ENCODE measurements around the gene ARHGEF25.
"Not testable (repeated sequence)": the region's sequence is repeated elsewhere in the genome, so short reads cannot be mapped to it uniquely, and the experiment has no call there.

ARHGEF25 gene

GRCh38 chr12:57585156-57585555 is 26.1 kb upstream of the ARHGEF25 start:
- no peak for DNase-seq (ENCODE audit: low read depth)

GRCh38 chr12:57586128-57586527 is 25.1 kb upstream of the ARHGEF25 start:
- DNase-seq (ENCODE audit: low read depth), result no peak

- DNase-seq (ENCODE audit: low read depth), result no peak
Measured at GRCh38 chr12:57586832-57587429, 24.3 kb upstream of the ARHGEF25 start.

GRCh38 chr12:57588951-57589610 is 22.2 kb upstream of the ARHGEF25 start:
- not testable (repeated sequence) for DNase-seq (ENCODE audit: low read depth)

GRCh38 chr12:57590479-57590863 is 20.8 kb upstream of the ARHGEF25 start:
- no peak for DNase-seq (ENCODE audit: low read depth)

- peak; percentile 67 for DNase-seq (ENCODE audit: low read depth)
Measured at GRCh38 chr12:57590864-57591781, 20.1 kb upstream of the ARHGEF25 start, which contains the start of gene PIP4K2C. TSS of gene PIP4K2C (plus strand) at chr12:57591192. CDS start at chr12:57591290, 98 bp downstream.

- no peak for DNase-seq (ENCODE audit: low read depth)
Measured at GRCh38 chr12:57591782-57592325, 19.4 kb upstream of the ARHGEF25 start.

GRCh38 chr12:57592551-57593165 is 18.6 kb upstream of the ARHGEF25 start:
- DNase-seq (ENCODE audit: low read depth), result no peak

GRCh38 chr12:57593187-57593586 is 18.0 kb upstream of the ARHGEF25 start:
- DNase-seq (ENCODE audit: low read depth), result no peak

GRCh38 chr12:57600395-57600794 is 10.8 kb upstream of the ARHGEF25 start:
- no peak for DNase-seq (ENCODE audit: low read depth)

- DNase-seq (ENCODE audit: low read depth), result no peak
Measured at GRCh38 chr12:57602544-57602943, 8.7 kb upstream of the ARHGEF25 start.

GRCh38 chr12:57603324-57603723 is 7.9 kb upstream of the ARHGEF25 start:
- no peak for DNase-seq (ENCODE audit: low read depth)

- DNase-seq (ENCODE audit: low read depth), result no peak
Measured at GRCh38 chr12:57603815-57604453, 7.3 kb upstream of the ARHGEF25 start.

- no peak for DNase-seq (ENCODE audit: low read depth)
Measured at GRCh38 chr12:57604454-57604991, 6.7 kb upstream of the ARHGEF25 start, which contains the start of gene DTX3. TSS of gene DTX3 (plus strand) at chr12:57604824. CDS start at chr12:57606518, 1,694 bp downstream.

- no peak for DNase-seq (ENCODE audit: low read depth)
Measured at GRCh38 chr12:57604992-57605810, 6.0 kb upstream of the ARHGEF25 start.

- no peak for DNase-seq (ENCODE audit: low read depth)
Measured at GRCh38 chr12:57605811-57606311, 5.4 kb upstream of the ARHGEF25 start.

- no peak for DNase-seq (ENCODE audit: low read depth)
Measured at GRCh38 chr12:57606399-57606798, 4.8 kb upstream of the ARHGEF25 start.

GRCh38 chr12:57606821-57607220 is 4.4 kb upstream of the ARHGEF25 start:
- no peak for DNase-seq (ENCODE audit: low read depth)

GRCh38 chr12:57607958-57608663 is 3.1 kb upstream of the ARHGEF25 start:
- no peak for DNase-seq (ENCODE audit: low read depth)
